ENCODE results near the gene HMGN1. TPM values are rescaled to one million over a fixed set of nuclear protein-coding genes. Genes with fewer than 3 reads are reported as not detected.

HMGN1 gene
- total and polyA plus RNA-seq, 4 donors: 34.6 to 92.3 (median 55.0) TPM

- WGBS: 89% methylated on average over 2 of the region's 2 CpGs
- H3K9ac ChIP-seq (ENCODE audit: low read depth in 1 of 2, low read length in 2 of 2): no peak overlapping the region
- no peak for TF ChIP-seq FOXA1 (IDR thresholded peaks at IDR 0.05)
- TF ChIP-seq RXRA (IDR thresholded peaks at IDR 0.05): no peak
- no peak for TF ChIP-seq FOXA2 (IDR thresholded peaks at IDR 0.05)
- TF ChIP-seq ZBTB33 (IDR thresholded peaks at IDR 0.05): no peak
- no peak for TF ChIP-seq GABPA (IDR thresholded peaks at IDR 0.05 in 1 of 2, conservative IDR thresholded peaks at IDR 0.05 in 1 of 2)
- no peak for TF ChIP-seq YY1 (IDR thresholded peaks at IDR 0.05)
- no peak for TF ChIP-seq SP1 (IDR thresholded peaks at IDR 0.05)
- no peak for TF ChIP-seq RAD21 (IDR thresholded peaks at IDR 0.05)
- no peak for TF ChIP-seq HNF4A (conservative IDR thresholded peaks at IDR 0.05)
- TF ChIP-seq EGR1 (IDR thresholded peaks at IDR 0.05; ENCODE audit: low read depth in 2 of 2): no peak
- TF ChIP-seq NR2F2 (IDR thresholded peaks at IDR 0.05): no peak
- TF ChIP-seq, protein P1, sequence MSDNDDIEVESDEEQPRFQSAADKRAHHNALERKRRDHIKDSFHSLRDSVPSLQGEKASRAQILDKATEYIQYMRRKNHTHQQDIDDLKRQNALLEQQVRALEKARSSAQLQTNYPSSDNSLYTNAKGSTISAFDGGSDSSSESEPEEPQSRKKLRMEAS (IDR thresholded peaks at IDR 0.05): no peak
- no peak for TF ChIP-seq JUND (IDR thresholded peaks at IDR 0.05)
- no peak for TF ChIP-seq TAF1 (conservative IDR thresholded peaks at IDR 0.05)
- TF ChIP-seq HNF4G (IDR thresholded peaks at IDR 0.05): no peak
- no peak for TF ChIP-seq REST (IDR thresholded peaks at IDR 0.05)
- TF ChIP-seq ATF3 (IDR thresholded peaks at IDR 0.05): no peak
These were observed 26.6 kb upstream of the HMGN1 start for GRCh38 chr21:39375446-39375845.

GRCh38 chr21:39374046-39374445 lies 25.2 kb upstream of the HMGN1 start:
- Histone ChIP-seq H3K4me1 (ENCODE audit: control insufficient read depth in 4 of 4, insufficient read depth in 4 of 4, low read length in 3 of 4) (peaks cover 0 to 2% (median 0%) of the 10 kb centered on the region in 4 donors), H3K4me3 (ENCODE audit: low read depth in 1 of 3, low read length in 3 of 3) (no peak overlapping the region), H3K36me3 (ENCODE audit: control insufficient read depth in 4 of 4, insufficient read depth in 3 of 4, low read depth in 1 of 4, low read length in 3 of 4) (no peaks in the 10 kb centered on the region), H3K9me3 (ENCODE audit: control insufficient read depth in 4 of 4, low read length in 3 of 4) (no peaks in the 10 kb centered on the region), H3K27ac (ENCODE audit: low read depth in 1 of 2, low read length in 2 of 2) (no peak overlapping the region), H3K27me3 (ENCODE audit: control insufficient read depth in 4 of 4, insufficient read depth in 4 of 4, low read length in 3 of 4) (no peaks in the 10 kb centered on the region), H3K9ac (ENCODE audit: low read depth in 1 of 2, low read length in 2 of 2) (peak overlapping the region in 1 of 2 donors; percentile 27)
- TF ChIP-seq YY1 (IDR thresholded peaks at IDR 0.05): no peak
- TF ChIP-seq NR2F2 (IDR thresholded peaks at IDR 0.05): no peak
- no peak for TF ChIP-seq GABPA (IDR thresholded peaks at IDR 0.05 in 1 of 2, conservative IDR thresholded peaks at IDR 0.05 in 1 of 2)
- TF ChIP-seq ATF3 (IDR thresholded peaks at IDR 0.05): no peak
- no peak for TF ChIP-seq HNF4A (conservative IDR thresholded peaks at IDR 0.05)
- 76% methylated on average over 6 of the region's 6 CpGs for WGBS
- no peak for DNase-seq (ENCODE audit: low spot score)

More at GRCh38 chr21:39375446-39375845, 26.6 kb upstream of the HMGN1 start:
- Histone ChIP-seq H3K36me3 (ENCODE audit: control insufficient read depth in 4 of 4, insufficient read depth in 3 of 4, low read depth in 1 of 4, low read length in 3 of 4) (no peaks in the 10 kb centered on the region), H3K4me1 (ENCODE audit: control insufficient read depth in 4 of 4, insufficient read depth in 4 of 4, low read length in 3 of 4) (peaks cover 0 to 6% (median 1%) of the 10 kb centered on the region in 4 donors), H3K9me3 (ENCODE audit: control insufficient read depth in 4 of 4, low read length in 3 of 4) (no peaks in the 10 kb centered on the region), H3K27ac (ENCODE audit: low read depth in 1 of 2, low read length in 2 of 2) (no peak overlapping the region), H3K27me3 (ENCODE audit: control insufficient read depth in 4 of 4, insufficient read depth in 4 of 4, low read length in 3 of 4) (no peaks in the 10 kb centered on the region), H3K4me3 (ENCODE audit: low read depth in 1 of 3, low read length in 3 of 3) (no peak overlapping the region)
- no peak for DNase-seq (ENCODE audit: low spot score)

Data from liver (tissue), 9 donors.